GM18526 (cell line): Measurements from ENCODE around the gene LSM3.

Experiments
- POLR2A ChIP-seq: IDR thresholded peaks from 3 replicates; pipeline ENCODE4 v1.6.1; 2011; ENCODE audit not compliant: insufficient read length; ENCODE audit errors: extremely low read depth

LSM3 gene

DNA sequence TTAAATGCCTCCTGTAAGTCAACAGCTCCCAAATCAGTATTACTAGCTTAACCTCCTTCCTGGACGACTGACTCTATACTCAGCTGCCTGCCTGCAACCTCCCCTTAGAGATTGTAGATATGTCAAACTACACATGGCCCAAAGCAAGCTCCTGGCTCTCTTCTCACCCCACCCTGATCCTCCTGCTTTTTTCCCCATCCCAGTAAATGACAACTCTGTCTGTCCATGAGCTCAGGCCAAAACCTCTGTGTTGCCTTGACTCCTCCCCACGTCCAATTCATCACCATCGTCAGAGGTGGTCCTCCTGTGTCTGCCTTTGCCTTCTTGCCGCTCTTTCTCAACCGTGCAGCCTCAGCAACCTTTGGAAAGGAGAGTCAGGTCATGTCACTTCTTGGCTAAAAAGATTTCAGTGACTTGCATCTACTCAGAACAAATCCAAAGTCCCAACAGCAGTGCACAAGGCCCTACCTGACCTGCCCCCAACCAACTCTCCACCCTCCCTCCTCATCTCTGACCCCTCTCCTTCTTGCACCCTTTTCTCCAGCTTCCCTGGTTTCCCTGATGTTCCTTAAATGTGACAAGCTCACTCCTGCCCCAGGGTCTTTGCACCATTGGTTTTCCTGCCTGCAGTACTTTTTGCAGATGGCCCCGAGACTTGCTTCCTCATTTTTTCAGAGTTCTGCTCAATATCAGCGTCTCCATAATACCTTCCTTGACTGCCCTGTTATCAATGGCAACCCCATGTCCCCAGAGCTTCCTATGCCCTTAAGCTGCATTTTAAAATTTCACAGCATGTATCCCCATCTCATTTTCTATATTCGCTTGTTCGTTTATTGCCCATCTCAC is 52.8 kb downstream of the LSM3 start:
- no peak for TF ChIP-seq POLR2A

DNA sequence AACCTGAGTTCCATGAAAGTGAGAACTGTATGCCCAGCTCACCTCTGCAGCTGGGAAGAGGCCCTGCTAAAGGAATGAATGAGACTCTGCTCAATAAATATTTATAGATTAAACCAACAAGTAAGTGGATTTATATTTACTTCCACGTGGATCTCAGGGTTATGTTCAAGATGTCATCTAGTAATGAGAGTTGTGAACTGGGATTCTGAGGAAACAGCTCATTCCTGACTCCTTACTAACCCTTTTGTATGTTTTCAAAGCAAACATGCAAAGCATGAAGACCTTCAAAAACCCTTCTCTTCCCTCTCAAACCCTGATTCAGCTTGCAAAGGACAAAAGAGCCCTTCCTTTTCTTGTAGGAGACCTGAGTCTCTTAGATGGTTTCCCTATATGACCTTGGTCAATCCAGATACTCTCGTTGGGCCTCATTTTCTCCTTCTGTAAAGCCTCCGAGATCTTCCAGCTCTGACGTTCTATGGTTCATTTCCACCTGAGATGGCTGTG is 53.4 kb downstream of the LSM3 start:
- no peak for TF ChIP-seq POLR2A

DNA sequence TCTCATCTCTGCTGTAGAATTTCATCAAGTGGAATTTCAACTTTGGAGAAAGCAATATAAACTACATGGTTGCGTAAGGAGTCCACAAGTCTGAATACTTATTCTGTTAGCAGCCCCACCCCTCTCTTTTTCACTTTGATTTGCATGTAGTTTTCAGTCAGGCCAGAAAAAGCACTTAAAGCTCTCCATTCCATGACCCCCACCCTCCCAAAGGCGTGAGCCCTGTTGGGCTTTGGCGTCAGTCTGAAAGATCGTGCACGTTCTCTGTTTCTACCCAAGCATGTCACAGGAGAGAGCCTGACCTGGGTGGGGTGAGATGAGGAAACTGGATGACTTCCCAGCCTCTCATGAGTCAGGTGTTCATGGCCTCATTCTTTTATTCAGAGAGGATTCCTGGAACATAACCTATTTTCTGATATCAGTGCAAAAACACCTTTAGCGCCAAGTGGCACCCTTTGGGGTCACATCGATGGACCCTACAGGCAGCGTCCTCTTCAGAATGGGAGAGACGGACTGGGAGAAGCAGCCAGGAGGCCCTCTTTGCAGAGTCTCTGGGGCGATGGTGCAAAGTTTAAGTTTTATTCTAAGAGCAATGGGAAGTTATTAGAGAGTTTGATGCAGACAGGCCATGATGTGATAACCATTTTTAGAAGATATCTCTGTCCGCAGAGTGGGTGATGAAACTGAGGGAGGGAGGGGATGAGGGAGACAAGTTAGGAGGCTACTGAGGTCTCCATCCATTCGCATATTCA is 55.8 kb downstream of the LSM3 start:
- TF ChIP-seq POLR2A, result no peak

DNA sequence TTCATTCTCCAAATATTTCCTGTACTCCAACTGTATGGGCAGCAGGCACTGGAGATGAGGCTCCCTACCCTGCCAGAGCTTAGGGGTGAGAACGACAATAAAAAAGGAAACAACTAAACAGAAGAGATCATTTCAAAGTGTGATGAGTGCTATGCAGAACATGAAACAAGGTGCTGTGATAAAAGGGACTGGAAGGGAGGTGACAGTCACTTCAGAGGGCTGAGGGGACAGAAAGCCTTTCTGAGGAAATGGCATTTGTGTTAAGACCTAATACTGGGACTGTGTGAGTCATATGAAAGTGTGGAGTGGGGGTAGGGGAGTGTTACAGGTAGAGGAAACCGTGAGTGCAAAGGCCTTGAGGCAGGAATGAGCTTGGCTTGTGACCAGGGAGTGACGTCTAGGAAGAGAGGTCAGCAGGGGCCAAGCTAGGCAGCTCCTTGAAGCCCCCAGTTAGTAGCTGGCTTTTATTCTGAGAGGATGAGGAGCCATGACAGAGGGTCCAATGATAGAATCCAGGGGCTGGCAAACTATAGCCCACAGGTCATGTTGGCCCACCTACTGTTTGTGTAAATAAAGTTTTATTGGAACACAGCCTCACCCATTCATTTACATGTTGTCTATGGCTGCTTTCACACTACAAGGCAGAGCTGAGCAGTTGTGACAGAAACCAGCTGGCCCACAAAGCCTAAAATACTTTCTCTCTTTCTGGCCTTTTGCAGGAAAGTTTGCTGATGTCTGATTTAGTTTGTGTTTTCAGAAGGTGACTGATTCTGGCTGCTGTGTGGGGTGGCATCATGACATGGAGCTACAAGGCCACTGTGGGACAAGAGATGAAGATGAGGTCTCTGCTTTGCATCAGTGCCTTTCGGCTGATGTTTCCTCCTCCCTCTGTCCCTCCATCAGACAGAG is 56.6 kb downstream of the LSM3 start:
- TF ChIP-seq POLR2A, result no peak

DNA sequence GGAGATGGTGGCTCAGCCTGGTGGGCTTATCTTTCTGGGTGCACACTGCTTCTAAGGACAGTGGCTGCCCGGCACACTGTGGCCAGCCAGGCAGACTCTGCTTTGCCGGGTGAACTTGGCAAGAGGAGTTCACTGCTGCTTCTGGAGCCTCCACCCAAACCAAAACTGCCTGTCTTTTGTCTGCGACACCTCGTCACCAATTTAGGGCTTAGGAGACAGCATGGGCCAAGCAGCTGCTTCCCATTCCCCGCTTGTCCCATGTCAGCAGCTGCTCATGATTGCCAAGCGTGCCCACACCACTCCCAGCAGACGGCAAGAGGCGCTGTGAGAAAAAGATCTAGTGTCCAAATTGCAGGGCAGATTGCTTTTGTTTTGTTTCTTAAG is 57.3 kb downstream of the LSM3 start:
- no peak for TF ChIP-seq POLR2A

DNA sequence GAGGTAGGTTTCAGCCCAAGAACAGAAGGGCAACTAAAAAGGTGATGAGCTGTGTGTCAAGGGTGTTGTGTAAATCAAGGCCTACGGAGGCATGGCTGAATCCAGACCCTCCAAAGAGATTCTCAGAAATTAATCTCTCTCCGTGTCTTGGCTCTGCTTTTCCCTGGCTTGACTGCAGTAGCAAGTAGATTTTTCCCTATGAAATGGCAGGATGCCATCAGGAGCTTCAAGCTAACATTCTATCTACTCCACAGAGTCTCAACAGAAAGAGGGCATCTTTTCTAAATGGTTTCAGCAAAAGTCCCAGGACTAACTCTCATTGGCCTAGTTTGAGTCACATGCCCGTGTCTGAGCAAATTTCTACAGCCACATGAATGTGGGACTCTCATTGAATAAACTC is 58.3 kb downstream of the LSM3 start:
- TF ChIP-seq POLR2A, result no peak

DNA sequence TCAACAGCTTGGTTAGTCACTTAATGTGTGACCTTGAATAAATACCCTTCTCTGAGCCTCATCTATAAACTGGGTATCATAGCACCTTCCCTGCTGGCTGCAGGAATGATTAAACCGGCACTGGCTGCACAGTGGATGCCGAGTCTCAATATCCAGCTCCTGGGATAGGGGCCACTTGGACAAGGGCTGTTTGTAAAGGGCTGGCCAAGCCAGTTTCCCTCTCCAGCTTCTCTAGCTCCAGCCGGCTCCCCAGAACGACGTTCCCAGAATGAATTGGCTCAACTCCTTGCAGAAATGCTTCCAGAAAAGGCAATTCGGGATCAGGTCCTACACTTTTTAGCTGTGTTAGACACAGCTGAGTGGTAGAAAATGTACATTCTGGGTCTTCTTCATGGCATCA is 58.8 kb downstream of the LSM3 start:
- TF ChIP-seq POLR2A, result no peak

DNA sequence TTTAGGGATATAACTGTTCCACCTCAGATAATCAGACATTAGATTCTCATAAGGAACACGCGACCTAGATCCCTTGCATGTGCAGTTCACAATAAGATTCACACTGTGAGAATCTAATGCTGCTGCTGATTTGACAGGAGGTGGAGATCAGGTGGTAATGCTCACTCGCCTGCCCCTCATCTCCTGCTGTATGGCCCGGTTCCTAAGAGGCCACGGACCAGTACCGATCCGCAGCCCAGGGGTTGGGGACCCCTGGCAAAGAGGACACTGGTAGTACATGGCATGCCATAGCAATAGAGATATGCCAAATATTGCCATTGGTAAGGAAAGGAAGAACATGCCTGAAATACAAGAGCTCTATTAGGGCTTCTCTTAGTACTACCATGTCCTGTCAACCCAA is 59.7 kb downstream of the LSM3 start:
- no peak for TF ChIP-seq POLR2A

DNA sequence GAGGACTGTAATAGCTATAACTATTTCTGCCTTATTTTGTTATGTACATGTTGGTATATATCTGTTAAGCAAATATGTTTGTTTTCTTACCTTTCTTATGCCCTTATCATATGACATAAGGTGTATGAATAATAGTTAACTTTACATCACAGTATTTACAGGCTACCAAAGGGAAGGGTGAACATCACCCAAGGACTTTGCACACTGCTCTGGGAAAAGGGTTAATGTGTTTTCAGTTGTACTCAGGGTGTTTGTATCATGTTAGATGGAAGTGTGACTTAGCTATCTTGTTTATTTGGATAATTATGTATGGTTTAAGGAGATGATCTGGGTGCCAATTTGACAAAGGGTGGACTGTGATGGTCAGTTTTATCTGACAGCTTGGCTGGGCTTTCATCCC is 60.3 kb downstream of the LSM3 start:
- no peak for TF ChIP-seq POLR2A

DNA sequence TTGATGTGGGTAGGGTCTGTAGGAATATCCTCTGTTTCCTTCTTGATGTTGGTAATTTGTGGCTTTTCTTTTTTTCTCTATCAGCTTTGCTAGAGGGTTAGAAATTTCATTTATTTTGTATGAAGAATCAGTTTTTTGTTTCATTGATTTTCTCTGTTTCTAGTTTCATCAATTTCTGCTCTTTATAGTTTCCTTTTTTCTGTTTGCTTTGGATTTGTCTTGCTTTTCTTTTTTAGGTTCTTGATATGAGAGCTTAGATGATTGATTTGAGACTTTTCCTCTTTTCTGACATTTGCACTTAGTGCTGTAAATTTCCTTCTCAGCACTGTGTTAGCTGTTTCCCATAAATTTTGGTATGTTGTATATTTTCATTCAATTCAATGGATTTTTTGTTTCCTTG is 61.3 kb downstream of the LSM3 start:
- no peak for TF ChIP-seq POLR2A

DNA sequence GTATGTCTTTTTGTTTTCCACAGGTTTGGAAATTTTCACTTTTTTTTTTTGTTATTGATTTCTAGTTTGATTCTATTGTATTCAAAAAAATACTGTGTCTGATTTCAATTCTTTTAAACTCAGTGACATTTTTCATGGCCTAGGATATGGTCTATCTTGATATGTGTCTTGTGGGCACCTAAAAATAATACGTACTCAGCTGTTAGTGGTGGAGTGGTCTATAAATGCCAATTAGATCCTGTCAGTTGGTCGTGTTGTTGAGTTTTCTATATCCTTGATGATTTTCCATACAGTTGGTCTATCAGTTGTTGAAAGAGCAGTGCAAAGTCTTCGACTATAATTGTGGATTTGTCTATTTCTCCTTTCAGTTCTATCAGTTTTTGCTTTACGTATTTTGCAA is 61.7 kb downstream of the LSM3 start:
- TF ChIP-seq POLR2A, result no peak

DNA sequence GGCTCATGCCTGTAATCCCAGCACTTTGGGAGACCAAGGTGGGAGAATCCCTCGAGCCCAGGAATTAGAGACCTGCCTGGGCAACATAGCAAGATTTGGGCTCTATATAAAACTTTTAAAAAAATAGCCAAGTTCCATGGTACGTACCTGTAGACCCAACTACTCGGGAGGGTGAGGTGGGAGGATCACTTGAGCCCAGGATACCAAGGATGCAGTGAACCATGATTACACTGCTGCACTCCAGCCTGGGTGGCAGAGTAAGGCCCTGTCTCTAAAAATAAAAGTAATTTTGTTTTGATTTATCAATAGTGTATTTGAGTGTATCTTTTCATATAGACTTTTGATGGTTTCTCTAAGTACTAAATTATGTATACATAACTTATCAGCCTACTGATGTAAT is 63.1 kb downstream of the LSM3 start:
- no peak for TF ChIP-seq POLR2A

DNA sequence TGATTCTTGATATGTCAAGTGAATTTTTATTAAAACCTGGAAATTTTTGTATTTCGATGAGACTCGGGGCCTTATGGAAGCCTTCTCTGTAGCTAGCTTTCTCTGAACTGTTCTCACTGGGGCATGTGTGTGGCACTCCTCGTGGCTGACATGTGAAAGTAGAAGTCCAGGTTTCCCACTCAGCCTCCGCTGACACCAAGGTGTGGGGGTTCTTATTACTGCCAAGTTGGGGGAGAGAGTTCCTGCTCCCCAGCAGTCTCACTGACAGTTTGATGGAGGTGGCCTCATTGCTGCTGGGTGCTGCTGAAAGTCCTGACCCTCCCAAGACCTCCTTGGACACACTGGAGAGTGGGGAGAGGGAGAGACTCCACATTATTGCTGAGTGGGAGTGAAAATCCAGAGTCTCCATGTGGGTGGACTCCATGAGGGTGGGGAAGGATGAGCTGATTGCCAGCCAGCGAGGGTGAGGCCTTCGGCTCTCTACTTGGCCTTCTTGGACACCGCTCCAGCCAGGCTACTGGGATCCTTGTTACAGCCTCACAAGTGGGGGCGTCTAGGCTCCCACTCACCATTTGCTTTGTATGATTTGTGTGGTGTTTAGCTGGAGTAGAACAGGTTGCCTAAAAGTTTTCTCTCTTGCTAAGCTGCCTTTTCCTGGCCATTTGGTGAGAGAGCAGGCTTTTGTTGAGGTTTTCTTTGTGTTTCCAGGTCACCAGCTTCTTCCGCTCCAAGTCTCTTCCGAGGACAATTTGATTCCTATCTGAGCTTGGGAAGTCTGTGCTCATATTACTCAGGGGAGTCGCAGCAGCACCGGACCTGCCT is 64.1 kb downstream of the LSM3 start:
- no peak for TF ChIP-seq POLR2A

DNA sequence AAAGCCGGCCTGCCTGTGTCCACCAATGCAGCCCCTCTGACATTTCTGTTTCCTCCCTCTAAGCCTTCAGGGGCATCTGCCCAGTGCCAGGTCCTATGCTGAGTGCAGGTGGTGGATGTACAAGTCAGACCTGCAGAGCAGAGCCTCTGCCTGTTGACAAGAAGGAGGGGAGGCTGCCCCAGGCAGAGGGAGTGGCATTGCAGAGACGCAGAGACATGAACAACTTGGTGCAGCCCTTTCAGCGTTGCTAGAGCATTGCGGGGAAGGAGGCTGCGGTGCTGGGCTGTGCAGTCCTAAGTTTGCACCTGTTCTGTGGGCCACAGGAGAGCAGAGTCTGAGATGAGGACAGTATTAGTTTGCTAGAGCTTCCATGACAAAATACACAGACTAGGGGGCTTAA is 65.2 kb downstream of the LSM3 start:
- TF ChIP-seq POLR2A, result no peak
